ENCODE measurements around the gene RAB27B. TPM values are rescaled to one million over a fixed set of nuclear protein-coding genes. Genes with fewer than 3 reads are reported as not detected.

Gene RAB27B
- total RNA-seq, 1 experiment from 2014 or later: 0.87 TPM

DNA sequence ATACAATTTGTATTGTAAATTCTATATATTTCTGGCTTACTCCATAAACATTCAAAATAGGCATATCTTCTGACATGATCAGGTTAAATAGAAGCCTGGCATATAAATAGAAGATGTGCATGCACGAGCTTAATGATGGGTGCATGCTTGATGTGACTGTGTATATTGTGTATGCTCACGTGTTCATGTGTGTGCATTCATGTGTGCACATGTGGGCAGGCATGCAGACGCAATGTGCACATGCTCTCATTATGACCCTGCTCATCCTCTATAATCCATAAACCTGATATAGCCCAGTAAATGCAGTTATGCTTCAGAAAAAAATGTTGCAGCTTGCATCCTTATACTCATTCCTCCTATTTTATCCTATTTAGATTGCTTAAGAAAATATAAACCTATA is 29.2 kb downstream of the RAB27B start (continued):
- TF ChIP-seq, protein P1, sequence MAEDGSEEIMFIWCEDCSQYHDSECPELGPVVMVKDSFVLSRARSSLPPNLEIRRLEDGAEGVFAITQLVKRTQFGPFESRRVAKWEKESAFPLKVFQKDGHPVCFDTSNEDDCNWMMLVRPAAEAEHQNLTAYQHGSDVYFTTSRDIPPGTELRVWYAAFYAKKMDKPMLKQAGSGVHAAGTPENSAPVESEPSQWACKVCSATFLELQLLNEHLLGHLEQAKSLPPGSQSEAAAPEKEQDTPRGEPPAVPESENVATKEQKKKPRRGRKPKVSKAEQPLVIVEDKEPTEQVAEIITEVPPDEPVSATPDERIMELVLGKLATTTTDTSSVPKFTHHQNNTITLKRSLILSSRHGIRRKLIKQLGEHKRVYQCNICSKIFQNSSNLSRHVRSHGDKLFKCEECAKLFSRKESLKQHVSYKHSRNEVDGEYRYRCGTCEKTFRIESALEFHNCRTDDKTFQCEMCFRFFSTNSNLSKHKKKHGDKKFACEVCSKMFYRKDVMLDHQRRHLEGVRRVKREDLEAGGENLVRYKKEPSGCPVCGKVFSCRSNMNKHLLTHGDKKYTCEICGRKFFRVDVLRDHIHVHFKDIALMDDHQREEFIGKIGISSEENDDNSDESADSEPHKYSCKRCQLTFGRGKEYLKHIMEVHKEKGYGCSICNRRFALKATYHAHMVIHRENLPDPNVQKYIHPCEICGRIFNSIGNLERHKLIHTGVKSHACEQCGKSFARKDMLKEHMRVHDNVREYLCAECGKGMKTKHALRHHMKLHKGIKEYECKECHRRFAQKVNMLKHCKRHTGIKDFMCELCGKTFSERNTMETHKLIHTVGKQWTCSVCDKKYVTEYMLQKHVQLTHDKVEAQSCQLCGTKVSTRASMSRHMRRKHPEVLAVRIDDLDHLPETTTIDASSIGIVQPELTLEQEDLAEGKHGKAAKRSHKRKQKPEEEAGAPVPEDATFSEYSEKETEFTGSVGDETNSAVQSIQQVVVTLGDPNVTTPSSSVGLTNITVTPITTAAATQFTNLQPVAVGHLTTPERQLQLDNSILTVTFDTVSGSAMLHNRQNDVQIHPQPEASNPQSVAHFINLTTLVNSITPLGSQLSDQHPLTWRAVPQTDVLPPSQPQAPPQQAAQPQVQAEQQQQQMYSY (CRISPR knock-in tag; IDR thresholded peaks at IDR 0.05): no peak
- TF ChIP-seq ZNF396 (CRISPR knock-in tag; IDR thresholded peaks at IDR 0.05; ENCODE audit: borderline replicate concordance): no peak
- TF ChIP-seq EMX1 (CRISPR knock-in tag; IDR thresholded peaks at IDR 0.05): no peak
- no peak for TF ChIP-seq SMAD4 (CRISPR knock-in tag; IDR thresholded peaks at IDR 0.05)
- no peak for TF ChIP-seq ETV6 (CRISPR knock-in tag; IDR thresholded peaks at IDR 0.05)
- no peak for TF ChIP-seq CREB1 (CRISPR knock-in tag; IDR thresholded peaks at IDR 0.05)

DNA sequence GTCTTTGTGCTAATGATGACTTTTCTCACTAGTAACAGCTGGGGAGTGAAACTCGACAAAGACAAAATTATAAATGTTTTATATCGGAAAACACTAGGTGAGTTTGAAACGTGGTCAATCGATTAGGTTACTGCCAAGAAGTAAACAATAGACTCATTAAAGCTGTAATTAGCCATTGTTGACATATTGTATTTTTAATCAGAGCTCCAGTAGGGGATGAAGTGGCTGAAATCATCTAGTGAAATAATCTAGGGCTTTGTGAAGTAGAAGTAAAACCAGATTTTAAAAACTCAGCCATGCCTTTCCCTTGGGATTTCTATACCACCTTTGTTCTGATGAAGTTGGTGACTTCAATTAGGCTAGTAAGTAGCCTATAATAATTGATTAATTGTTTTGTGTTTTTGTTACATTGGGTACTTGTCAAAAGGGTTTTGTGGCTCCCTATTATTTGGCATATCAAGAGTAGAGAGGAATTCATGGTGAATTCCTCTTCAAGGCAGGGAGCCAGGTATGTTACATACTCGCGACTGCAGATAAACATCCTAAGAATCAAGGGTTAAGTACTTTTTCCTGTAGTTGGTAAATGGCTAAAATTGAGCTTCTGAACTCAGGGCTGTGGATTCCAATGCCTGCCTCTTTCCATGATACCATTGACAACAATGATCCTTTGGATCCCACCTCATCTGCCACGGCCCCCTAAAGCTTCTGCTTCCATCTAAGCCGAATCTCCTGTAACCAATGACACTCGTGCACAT is 31.6 kb downstream of the RAB27B start:
- peaks cover 7% of the 10 kb centered on the region; the same call in 1 of the 2 replicates for H3K9me3 Mint-ChIP-seq
- H3K36me3 Mint-ChIP-seq: no peaks in the 10 kb centered on the region
- no peak for DNase-seq (ENCODE audit: low spot score)
- TF ChIP-seq, protein P2, sequence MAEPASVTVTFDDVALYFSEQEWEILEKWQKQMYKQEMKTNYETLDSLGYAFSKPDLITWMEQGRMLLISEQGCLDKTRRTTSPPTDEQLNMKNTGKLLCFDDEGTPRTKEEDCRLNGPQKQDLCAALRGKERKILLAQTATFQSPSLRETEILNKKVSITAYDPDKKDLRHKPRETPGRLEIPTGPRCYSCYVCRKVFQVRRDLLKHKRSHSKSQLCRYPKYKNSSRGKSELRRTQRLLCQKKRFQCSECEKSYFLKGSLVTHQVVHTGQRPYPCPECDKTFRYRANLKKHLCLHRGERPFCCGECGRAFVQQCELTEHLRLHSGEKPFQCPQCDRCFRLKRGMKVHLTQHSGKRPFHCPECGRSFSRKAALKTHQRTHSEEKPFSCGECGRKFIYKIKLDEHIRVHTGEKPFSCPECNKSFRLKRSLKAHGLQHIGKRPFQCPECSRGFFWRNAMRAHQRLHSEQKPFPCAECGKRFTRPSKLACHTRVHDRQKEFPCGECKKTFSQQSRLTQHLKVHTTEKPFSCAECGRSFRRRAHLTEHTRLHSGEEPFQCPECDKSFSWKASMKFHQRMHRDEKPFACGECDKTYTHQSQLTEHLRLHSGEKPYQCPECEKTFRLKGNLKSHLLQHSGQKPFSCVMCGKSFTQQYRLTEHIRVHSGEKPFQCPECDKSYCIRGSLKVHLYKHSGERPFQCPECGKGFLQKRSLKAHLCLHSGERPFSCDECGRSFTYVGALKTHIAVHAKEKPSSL (CRISPR knock-in tag; conservative IDR thresholded peaks at IDR 0.05): no peak
- TF ChIP-seq NFE2L1 (CRISPR knock-in tag; IDR thresholded peaks at IDR 0.05) (no peak), SMAD4 (CRISPR knock-in tag; IDR thresholded peaks at IDR 0.05) (no peak), TP53 (CRISPR knock-in tag; IDR thresholded peaks at IDR 0.05) (no peak), ETV6 (CRISPR knock-in tag; IDR thresholded peaks at IDR 0.05) (no peak)
- TF ChIP-seq, protein P3, sequence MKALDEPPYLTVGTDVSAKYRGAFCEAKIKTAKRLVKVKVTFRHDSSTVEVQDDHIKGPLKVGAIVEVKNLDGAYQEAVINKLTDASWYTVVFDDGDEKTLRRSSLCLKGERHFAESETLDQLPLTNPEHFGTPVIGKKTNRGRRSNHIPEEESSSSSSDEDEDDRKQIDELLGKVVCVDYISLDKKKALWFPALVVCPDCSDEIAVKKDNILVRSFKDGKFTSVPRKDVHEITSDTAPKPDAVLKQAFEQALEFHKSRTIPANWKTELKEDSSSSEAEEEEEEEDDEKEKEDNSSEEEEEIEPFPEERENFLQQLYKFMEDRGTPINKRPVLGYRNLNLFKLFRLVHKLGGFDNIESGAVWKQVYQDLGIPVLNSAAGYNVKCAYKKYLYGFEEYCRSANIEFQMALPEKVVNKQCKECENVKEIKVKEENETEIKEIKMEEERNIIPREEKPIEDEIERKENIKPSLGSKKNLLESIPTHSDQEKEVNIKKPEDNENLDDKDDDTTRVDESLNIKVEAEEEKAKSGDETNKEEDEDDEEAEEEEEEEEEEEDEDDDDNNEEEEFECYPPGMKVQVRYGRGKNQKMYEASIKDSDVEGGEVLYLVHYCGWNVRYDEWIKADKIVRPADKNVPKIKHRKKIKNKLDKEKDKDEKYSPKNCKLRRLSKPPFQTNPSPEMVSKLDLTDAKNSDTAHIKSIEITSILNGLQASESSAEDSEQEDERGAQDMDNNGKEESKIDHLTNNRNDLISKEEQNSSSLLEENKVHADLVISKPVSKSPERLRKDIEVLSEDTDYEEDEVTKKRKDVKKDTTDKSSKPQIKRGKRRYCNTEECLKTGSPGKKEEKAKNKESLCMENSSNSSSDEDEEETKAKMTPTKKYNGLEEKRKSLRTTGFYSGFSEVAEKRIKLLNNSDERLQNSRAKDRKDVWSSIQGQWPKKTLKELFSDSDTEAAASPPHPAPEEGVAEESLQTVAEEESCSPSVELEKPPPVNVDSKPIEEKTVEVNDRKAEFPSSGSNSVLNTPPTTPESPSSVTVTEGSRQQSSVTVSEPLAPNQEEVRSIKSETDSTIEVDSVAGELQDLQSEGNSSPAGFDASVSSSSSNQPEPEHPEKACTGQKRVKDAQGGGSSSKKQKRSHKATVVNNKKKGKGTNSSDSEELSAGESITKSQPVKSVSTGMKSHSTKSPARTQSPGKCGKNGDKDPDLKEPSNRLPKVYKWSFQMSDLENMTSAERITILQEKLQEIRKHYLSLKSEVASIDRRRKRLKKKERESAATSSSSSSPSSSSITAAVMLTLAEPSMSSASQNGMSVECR (CRISPR knock-in tag; IDR thresholded peaks at IDR 0.05; ENCODE audit: borderline replicate concordance): no peak
- TF ChIP-seq, protein P4, sequence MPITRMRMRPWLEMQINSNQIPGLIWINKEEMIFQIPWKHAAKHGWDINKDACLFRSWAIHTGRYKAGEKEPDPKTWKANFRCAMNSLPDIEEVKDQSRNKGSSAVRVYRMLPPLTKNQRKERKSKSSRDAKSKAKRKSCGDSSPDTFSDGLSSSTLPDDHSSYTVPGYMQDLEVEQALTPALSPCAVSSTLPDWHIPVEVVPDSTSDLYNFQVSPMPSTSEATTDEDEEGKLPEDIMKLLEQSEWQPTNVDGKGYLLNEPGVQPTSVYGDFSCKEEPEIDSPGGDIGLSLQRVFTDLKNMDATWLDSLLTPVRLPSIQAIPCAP (CRISPR knock-in tag; IDR thresholded peaks at IDR 0.05): no peak
- no peak overlapping the region for H3K4me3 Mint-ChIP-seq
- ChIA-PET CTCF (no interaction called here), POLR2A (no interaction called here)
- H3K27me3 Mint-ChIP-seq (ENCODE audit: low read depth): no peaks in the 10 kb centered on the region
- H3K4me1 Mint-ChIP-seq: peaks cover 13% of the 10 kb centered on the region
- H3K27ac Mint-ChIP-seq: peak overlapping the region; percentile 1; the same call in 1 of the 2 replicates
- ATAC-seq: peak; percentile 61

DNA sequence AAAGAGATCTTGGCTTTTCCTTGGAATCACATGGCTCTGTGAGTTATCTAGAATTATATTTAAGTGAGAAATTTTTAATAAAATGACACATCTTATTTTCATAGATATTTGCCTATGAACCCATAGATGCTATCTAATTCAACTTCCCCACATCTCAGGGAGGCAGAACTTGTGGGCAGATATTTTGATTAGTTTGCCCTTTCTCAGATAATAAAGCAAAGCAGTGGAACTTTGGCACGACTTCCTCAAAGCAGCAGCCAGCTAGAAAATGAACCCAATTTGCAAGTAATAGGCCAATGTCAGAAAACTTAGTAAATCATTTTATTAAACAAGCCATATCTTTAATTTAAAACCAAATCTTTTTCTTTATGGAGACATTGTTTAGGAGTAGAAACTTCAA is 32.7 kb downstream of the RAB27B start:
- no peaks in the 10 kb centered on the region for H3K27me3 Mint-ChIP-seq (ENCODE audit: low read depth)
- H3K36me3 Mint-ChIP-seq: no peaks in the 10 kb centered on the region
- POLR2A ChIA-PET: no interaction called here
- TF ChIP-seq, protein P5, sequence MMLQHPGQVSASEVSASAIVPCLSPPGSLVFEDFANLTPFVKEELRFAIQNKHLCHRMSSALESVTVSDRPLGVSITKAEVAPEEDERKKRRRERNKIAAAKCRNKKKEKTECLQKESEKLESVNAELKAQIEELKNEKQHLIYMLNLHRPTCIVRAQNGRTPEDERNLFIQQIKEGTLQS (CRISPR knock-in tag; conservative IDR thresholded peaks at IDR 0.05): no peak
- TF ChIP-seq GABPB1 (CRISPR knock-in tag; IDR thresholded peaks at IDR 0.05): no peak
- no peak for TF ChIP-seq EMX1 (CRISPR knock-in tag; IDR thresholded peaks at IDR 0.05)
- no peak for TF ChIP-seq TEAD4 (CRISPR knock-in tag; IDR thresholded peaks at IDR 0.05)
- TF ChIP-seq ZNF138 (CRISPR knock-in tag; conservative IDR thresholded peaks at IDR 0.05): no peak
- TF ChIP-seq ZNF416 (CRISPR knock-in tag; IDR thresholded peaks at IDR 0.05): no peak
- TF ChIP-seq, protein P6, sequence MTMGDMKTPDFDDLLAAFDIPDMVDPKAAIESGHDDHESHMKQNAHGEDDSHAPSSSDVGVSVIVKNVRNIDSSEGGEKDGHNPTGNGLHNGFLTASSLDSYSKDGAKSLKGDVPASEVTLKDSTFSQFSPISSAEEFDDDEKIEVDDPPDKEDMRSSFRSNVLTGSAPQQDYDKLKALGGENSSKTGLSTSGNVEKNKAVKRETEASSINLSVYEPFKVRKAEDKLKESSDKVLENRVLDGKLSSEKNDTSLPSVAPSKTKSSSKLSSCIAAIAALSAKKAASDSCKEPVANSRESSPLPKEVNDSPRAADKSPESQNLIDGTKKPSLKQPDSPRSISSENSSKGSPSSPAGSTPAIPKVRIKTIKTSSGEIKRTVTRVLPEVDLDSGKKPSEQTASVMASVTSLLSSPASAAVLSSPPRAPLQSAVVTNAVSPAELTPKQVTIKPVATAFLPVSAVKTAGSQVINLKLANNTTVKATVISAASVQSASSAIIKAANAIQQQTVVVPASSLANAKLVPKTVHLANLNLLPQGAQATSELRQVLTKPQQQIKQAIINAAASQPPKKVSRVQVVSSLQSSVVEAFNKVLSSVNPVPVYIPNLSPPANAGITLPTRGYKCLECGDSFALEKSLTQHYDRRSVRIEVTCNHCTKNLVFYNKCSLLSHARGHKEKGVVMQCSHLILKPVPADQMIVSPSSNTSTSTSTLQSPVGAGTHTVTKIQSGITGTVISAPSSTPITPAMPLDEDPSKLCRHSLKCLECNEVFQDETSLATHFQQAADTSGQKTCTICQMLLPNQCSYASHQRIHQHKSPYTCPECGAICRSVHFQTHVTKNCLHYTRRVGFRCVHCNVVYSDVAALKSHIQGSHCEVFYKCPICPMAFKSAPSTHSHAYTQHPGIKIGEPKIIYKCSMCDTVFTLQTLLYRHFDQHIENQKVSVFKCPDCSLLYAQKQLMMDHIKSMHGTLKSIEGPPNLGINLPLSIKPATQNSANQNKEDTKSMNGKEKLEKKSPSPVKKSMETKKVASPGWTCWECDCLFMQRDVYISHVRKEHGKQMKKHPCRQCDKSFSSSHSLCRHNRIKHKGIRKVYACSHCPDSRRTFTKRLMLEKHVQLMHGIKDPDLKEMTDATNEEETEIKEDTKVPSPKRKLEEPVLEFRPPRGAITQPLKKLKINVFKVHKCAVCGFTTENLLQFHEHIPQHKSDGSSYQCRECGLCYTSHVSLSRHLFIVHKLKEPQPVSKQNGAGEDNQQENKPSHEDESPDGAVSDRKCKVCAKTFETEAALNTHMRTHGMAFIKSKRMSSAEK (CRISPR knock-in tag; IDR thresholded peaks at IDR 0.05; ENCODE audit: borderline replicate concordance): no peak
- TF ChIP-seq SMAD4 (CRISPR knock-in tag; IDR thresholded peaks at IDR 0.05): no peak

More for the DNA sequence above, 32.7 kb downstream of the RAB27B start:
- peaks cover 1% of the 10 kb centered on the region; the same call in 1 of the 2 replicates for H3K9me3 Mint-ChIP-seq
- H3K4me3 Mint-ChIP-seq: no peak overlapping the region
- peaks cover 13% of the 10 kb centered on the region for H3K4me1 Mint-ChIP-seq
- ATAC-seq: no peak
- no peak for DNase-seq (ENCODE audit: low spot score)
- H3K27ac Mint-ChIP-seq: no peak overlapping the region
- CTCF ChIA-PET: no interaction called here

Measured in WTC11 (cell line).